ENCODE data around the gene TSHZ2.

Gene TSHZ2

DNA sequence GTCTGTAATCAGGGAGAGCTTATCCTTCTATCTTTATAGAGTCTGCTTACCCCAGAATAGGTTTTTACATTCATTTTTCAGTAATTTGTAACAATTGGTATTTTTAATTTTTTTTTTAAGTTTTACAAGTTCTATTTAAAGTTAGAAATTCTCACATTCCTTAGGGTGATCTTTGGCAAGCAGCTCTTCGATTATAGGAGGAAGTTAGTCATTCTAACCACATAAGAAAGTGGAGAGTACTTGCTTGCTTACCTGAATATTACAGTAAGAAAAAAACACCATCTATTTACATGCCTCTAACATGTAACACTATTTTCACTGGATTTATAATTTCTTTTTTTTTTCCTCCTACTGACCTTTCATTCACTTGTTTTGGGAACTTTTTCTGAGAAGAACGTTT is 6.7 kb downstream of the TSHZ2 start:
- no peak for TF ChIP-seq CTCF (IDR thresholded peaks at IDR 0.05)

- TF ChIP-seq CTCF (IDR thresholded peaks at IDR 0.05): no peak
Measured at GRCh38 chr20:52981051-52981450, 8.9 kb downstream of the TSHZ2 start.

GRCh38 chr20:52983726-52984450 is 11.7 kb downstream of the TSHZ2 start:
- TF ChIP-seq CTCF (IDR thresholded peaks at IDR 0.05): no peak

GRCh38 chr20:52984451-52984810 is 12.3 kb downstream of the TSHZ2 start:
- no peak for TF ChIP-seq CTCF (IDR thresholded peaks at IDR 0.05)

DNA sequence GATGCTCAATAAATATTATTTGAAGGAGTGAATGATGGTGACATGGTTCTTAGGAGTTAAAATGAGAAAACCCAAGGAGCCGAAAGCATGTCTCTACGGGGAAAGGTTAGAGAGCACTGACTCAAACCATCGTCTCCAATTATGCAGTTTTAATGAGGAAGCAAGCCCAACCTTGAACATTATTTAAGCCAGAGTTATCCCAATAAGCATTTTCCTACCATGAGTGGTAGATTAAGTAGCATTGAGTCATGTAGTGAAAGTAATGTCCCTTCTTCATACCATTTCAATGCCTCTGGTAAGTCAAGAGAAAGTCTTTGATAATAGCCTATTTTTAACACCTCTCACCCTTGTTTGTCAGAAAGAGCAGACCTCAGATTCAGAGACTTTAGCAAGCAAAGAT is 13.5 kb downstream of the TSHZ2 start:
- TF ChIP-seq CTCF (IDR thresholded peaks at IDR 0.05): no peak

- no peak for TF ChIP-seq CTCF (IDR thresholded peaks at IDR 0.05)
Measured at GRCh38 chr20:52987295-52987694, 15.1 kb downstream of the TSHZ2 start.

- TF ChIP-seq CTCF (IDR thresholded peaks at IDR 0.05): no peak
Measured at GRCh38 chr20:52991830-52992229, 19.7 kb downstream of the TSHZ2 start.

GRCh38 chr20:52992632-52993031 is 20.5 kb downstream of the TSHZ2 start:
- TF ChIP-seq CTCF (IDR thresholded peaks at IDR 0.05): no peak
